HUES48 (cell line): ENCODE data around the gene YTHDF1.
"Not testable (repeated sequence)": the region's sequence is repeated elsewhere in the genome, so short reads cannot be mapped to it uniquely, and the experiment has no call there.

ENCODE experiments used
- H3K27ac ChIP-seq: one replicate; pipeline ENCODE4 v1.7.0; 2013; ENCODE audit warnings: low read depth, low read length, inconsistent platforms
- H3K27me3 ChIP-seq: 2 replicates; pipeline ENCODE4 v1.6.1; 2013; ENCODE audit warnings: mild to moderate bottlenecking, low read length; ENCODE audit not compliant: control insufficient read depth, insufficient read depth
- H3K36me3 ChIP-seq: 2 replicates; pipeline ENCODE4 v1.6.1; 2013; ENCODE audit warnings: low read length; ENCODE audit not compliant: control insufficient read depth, insufficient read depth
- H3K4me1 ChIP-seq: 2 replicates; pipeline ENCODE4 v1.6.1; 2013; ENCODE audit warnings: mild to moderate bottlenecking, low read length; ENCODE audit not compliant: control insufficient read depth, insufficient read depth
- H3K4me3 ChIP-seq: 2 replicates; pipeline ENCODE4 v1.5.1; 2013; ENCODE audit warnings: mild to moderate bottlenecking, low read depth, low read length
- H3K9ac ChIP-seq: 2 replicates; pipeline ENCODE4 v1.6.1; 2013; ENCODE audit warnings: mild to moderate bottlenecking, low read depth, low read length, moderate library complexity
- H3K9me3 ChIP-seq: 2 replicates; pipeline ENCODE4 v1.6.1; 2013; ENCODE audit warnings: low read length; ENCODE audit not compliant: control insufficient read depth, insufficient read depth

The YTHDF1 gene

DNA sequence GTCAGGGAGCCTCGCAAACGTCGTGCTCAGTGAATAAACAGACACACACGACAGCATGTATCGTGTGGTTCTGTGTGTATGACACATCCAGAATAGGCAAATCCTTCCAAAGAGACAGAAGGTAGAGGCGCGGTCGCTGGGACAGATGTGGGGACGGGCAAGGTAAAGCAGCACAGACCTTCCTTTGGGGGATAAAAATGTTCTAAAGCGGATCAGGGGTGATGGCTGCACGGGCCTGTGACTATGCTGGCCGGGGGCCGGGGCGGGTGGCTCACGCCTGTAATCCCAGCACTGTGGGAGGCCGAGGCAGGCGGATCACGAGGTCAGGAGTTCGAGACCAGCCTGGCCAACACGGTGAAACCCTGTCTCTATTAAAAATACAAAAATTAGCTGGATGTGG is 56.7 kb downstream of the YTHDF1 start:
- not testable (repeated sequence) for H3K4me1 ChIP-seq, H3K9me3 ChIP-seq, H3K9ac ChIP-seq, H3K36me3 ChIP-seq, H3K27me3 ChIP-seq, H3K4me3 ChIP-seq, H3K27ac ChIP-seq

DNA sequence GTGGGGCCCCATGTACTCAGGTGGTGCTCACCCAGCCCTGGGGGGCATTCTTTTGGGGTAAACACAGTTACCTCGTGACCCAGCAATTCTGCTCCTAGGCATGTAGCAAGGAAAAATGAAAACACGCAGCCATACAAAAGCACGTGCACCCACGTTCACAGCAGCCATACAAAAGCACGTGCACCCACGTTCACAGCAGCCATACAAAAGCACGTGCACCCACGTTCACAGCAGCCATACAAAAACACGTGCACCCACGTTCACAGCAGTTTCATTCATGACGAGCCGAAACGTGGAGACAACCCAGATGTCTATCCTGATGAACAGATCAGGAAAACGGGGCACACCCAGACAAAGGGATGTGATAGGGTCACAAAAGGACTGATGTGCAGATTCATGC is 57.1 kb downstream of the YTHDF1 start:
- Histone ChIP-seq H3K27ac (no peak overlapping the region), H3K36me3 (no peaks in the 10 kb centered on the region), H3K9ac (no peak overlapping the region), H3K9me3 (no peaks in the 10 kb centered on the region), H3K4me3 (no peak overlapping the region), H3K4me1 (no peaks in the 10 kb centered on the region), H3K27me3 (no peaks in the 10 kb centered on the region)

DNA sequence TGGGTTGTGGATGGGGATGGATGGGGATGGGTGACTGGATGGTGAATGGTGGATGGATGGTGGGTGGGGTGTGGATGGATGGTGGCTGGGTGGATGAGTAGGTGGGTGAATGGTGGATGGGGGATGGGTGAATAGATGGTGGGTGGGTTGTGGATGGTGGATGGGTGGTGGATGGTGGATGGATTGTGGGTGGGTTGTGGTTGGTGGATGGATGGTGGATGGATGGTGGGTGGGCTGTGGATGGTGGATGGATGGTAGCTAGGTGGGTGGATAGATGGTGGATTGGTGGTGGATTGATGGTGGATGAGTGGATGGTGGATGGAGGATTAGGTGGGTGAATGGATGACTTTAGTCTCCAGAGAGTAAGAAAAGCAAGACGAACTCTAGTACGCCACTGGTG is 57.6 kb downstream of the YTHDF1 start:
- Histone ChIP-seq H3K9me3 (no peaks in the 10 kb centered on the region), H3K27ac (no peak overlapping the region), H3K4me1 (no peaks in the 10 kb centered on the region), H3K27me3 (no peaks in the 10 kb centered on the region), H3K9ac (no peak overlapping the region), H3K36me3 (no peaks in the 10 kb centered on the region), H3K4me3 (no peak overlapping the region)

DNA sequence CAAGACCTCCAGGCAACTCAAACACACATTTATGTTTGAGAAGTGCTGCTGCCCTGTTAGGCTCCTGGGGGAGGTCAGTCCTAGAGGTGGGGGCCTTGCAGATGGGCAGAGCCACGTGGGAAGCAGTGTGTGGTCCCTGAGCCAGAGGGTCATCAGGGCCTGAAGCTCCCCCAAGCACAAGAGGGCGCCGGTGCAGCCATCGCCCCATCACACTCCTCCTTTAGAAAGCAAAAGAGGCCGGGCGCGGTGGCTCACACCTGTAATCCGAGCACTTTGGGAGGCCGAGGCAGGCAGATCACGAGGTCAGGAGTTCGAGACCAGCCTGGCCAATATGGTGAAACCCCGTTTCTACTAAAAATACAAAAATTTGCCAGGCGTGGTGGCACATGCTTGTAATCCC is 58.5 kb downstream of the YTHDF1 start:
- H3K27me3 ChIP-seq, H3K9me3 ChIP-seq: not testable (repeated sequence)

DNA sequence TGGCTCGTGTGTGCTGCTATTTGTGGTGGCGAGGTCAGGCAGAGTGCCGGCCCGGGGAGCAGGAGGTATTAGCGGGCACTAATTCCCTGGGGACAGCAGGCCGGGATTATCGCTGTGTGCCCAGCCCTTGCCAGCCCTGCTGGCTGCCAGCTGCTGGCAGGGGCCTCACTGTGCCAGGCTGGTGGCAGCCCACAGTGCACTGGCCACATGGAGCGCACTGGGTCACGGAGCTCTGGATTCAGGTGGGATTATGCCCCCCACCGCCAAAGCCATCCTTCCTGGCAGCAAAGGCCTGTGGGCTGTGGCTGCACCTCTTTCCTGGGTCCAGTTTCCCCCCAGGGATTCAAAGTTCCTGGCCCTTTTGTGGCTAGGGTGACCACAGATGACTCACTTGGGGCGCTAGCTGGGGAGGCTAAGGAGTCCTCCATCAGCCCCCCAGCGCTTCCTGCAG is 59.7 kb downstream of the YTHDF1 start:
- H3K9ac ChIP-seq = no peak overlapping the region
- no peak overlapping the region for H3K27ac ChIP-seq
- no peaks in the 10 kb centered on the region for H3K9me3 ChIP-seq
- H3K27me3 ChIP-seq = no peaks in the 10 kb centered on the region
- H3K36me3 ChIP-seq = no peaks in the 10 kb centered on the region
- H3K4me3 ChIP-seq = no peak overlapping the region
- no peaks in the 10 kb centered on the region for H3K4me1 ChIP-seq

More for the DNA sequence above, 58.5 kb downstream of the YTHDF1 start:
- not testable (repeated sequence) for H3K36me3 ChIP-seq, H3K9ac ChIP-seq, H3K4me1 ChIP-seq, H3K27ac ChIP-seq, H3K4me3 ChIP-seq

DNA sequence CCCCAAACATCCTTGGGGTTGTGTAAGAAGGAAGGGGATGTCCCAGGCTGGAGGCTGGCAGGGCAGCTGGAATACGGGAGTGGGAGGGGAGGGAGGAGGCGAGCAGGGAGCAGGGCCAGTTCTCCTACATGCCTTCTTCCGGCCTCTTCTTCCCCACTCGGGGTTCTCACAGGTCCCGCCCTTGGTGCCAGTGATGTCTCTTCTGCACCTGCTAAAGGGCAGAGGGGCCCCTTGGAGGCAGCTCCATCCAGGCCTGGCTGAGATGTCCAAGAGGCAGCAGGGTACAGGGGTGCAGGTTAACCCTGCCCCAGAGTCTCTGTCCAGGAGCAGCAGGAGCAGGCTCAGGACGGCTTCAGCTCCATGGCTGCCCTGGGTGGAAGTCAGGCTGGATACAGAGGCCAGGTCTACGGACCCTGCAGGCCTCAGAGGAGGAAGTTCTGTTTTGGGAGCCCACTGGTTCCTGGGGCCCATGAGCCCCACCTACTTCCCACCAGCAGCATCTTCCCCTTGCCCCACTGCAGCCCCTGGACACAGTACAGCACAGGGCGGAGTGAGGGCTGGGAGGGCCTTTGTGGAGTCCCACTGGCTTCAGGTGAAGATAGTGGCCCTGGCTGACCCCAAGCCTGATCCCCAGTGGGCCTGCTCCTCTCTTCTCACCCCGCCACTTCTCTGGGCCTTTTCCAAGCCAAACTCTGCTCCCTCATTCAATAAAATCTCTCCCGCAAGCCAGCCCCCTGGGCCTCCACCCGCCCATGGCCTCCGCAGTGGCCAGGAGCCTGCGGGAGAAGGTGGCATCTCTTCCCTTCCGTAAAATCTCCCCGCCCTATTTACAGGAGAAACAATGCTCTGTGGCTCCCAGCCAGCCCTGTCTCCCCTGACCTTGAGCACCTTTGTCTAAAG is 60.4 kb downstream of the YTHDF1 start:
- H3K4me3 ChIP-seq = no peak overlapping the region
- H3K27me3 ChIP-seq = no peaks in the 10 kb centered on the region
- H3K4me1 ChIP-seq = no peaks in the 10 kb centered on the region
- no peak overlapping the region for H3K27ac ChIP-seq
- no peaks in the 10 kb centered on the region for H3K36me3 ChIP-seq
- H3K9me3 ChIP-seq = no peaks in the 10 kb centered on the region
- no peak overlapping the region for H3K9ac ChIP-seq

DNA sequence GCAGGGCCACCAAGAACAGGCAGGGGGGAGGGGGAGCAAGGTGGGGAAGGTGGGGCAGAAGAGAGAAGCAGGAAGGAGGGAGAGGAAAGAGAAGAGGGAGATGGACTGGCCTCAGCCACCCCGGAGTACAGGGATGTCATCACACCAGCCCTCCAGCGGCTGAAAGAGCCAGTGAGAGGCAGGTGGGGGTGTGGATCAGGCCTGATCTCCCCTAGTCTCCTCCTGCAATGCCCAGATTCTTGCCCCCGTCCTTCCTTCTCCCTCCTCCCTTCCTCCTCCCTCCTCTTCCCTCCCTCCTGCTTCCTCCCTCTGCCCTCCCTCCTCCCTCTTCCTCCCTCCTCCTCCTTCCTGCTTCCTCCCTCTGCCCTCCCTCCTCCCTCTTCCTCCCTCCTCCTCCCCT is 61.5 kb downstream of the YTHDF1 start:
- Histone ChIP-seq H3K27me3 (no peaks in the 10 kb centered on the region), H3K4me3 (no peak overlapping the region), H3K9ac (no peak overlapping the region), H3K27ac (no peak overlapping the region), H3K4me1 (no peaks in the 10 kb centered on the region), H3K9me3 (no peaks in the 10 kb centered on the region), H3K36me3 (no peaks in the 10 kb centered on the region)

DNA sequence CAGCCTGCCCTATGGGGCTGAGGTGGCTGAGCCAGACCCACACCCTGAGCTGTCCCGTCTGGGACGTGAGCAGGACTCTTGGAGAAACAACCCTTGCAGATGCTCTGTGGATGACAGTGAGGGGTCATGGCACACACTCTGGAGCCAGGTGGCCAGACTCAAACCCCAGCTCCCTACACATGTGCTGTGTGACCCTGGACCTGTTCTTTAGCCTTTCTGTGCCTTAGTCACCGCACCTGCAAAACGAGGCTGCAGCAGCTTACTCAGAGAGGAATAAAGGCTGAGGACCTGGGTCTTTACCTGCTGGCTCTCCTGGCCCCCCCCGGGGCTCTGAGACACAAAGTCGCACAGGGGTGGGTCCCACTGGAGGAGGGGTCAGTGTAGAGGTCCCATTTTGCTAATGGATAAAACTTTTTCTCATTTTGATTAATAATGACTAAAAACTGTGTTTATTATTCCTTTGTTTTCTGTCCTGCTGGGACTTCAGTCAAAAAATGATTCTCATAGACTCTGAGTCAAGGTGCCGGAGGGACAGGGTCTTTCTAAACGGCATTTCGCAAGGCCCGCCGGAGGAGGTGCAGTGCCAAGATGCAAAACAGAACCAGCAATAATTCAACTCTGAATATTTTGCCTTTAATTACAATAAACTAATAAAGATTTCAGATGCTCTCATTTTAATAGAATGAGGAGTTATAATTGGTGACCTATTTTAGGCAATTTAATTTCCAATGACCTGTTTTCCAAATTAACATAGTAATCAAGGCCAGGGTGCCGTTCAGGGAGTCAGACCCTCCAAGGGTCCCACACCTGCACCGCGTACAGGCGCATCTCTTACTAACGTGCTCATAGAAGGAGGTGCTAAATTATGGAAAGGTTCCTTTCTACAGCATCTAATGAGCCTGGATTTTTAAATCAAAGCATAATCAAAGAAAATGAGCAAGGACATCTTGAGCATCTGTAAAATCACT is 62.4 kb downstream of the YTHDF1 start:
- Histone ChIP-seq H3K4me3 (no peak overlapping the region), H3K36me3 (no peaks in the 10 kb centered on the region), H3K4me1 (no peaks in the 10 kb centered on the region), H3K27me3 (no peaks in the 10 kb centered on the region), H3K9me3 (no peaks in the 10 kb centered on the region), H3K27ac (no peak overlapping the region), H3K9ac (no peak overlapping the region)

DNA sequence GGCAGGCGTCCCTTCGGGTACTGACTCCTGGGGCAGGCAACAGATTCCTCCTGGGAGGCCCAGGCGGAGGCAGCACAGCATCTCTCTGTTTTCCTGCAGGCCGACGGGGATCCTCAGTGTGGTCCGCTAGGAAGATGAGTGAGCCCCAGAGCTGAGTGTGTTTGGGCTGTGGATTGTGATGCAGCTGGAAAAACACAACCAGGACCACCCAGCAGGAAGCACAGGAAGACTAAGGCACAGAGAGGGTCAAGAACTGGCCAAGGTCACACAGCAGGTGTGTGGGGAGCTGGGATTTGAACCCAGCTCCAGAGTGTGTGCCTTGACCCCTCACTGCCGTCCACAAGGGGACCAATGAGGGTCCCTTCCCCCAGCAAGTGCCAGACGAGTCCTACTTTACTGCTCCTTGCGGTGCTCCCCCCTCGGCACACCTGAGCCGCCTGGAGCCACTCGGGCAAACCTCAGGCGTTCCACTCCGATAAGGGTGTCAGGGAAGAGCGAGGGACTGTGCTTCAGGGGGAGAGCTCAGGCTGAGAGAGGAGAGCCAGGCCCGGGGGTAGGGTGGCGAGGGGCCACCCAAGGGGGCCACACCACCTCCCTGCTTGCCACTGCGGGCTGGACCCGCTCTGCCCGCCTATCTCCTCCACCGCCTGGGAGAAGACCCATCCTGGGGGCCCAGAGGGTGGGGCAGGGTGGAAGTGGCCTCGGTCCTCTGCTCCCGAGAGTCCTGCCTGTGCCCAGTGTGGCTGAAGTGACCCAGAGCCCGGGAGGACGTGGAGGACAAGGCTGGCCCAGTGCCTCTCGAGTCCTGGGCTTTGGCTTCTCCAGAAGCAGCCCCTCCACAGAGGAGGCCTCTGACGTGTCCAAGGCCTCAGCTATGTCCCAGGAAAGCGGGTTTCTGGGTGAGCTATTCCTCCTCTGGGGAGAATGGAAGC is 63.3 kb downstream of the YTHDF1 start:
- Histone ChIP-seq H3K4me1 (no peaks in the 10 kb centered on the region), H3K4me3 (no peak overlapping the region)

DNA sequence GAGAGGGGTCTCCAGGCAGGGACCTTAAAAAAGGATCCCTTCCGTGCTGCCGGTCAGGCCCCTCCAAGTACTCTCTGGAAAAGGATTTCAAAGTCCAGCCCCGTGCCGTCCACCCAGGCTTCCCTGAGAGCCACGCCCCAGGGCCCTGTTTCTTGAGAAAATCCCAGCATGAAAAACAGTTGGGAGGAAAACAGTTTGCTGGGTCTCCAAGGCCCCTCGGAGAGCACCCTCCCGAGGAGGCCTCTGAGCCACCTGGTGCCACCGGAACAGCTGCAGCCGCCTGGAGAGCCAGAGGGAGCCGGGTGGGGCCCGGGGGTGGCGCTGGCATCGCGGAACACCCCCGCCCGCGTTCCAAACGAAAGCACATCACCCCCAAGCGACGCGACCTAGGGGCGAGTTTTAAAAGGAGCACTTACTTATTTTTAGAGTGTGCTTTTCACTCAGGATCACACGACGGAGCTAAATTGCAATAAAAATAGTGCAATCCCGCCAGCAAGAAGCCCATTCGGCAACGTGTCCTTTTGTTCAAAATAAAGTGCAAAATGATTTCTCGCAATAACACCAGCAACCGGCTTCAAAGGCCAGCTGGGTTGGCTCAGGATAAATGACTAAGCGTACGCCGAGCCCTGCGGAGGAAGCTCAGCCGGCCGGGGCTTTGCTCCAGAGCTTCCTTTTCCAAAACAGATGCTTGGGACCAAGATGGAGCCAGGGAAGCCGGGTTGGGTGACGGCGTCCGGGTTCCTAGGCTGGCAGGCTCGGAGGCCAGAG is 64.2 kb downstream of the YTHDF1 start:
- Histone ChIP-seq H3K9ac (no peak overlapping the region), H3K36me3 (no peaks in the 10 kb centered on the region), H3K4me3 (no peak overlapping the region), H3K4me1 (no peaks in the 10 kb centered on the region), H3K27ac (no peak overlapping the region), H3K27me3 (no peaks in the 10 kb centered on the region), H3K9me3 (peaks cover 5% of the 10 kb centered on the region; the same call in 1 of the 2 replicates)

More for the DNA sequence above, 63.3 kb downstream of the YTHDF1 start:
- H3K27ac ChIP-seq = no peak overlapping the region
- H3K27me3 ChIP-seq = no peaks in the 10 kb centered on the region
- peaks cover under 1% of the 10 kb centered on the region; the same call in 1 of the 2 replicates for H3K9me3 ChIP-seq
- H3K9ac ChIP-seq = no peak overlapping the region
- no peaks in the 10 kb centered on the region for H3K36me3 ChIP-seq
